GM21786 (cell line): ENCODE data around the gene P2RY12.

ENCODE experiments used
- ATAC-seq: cut with Tn5 transposase; IDR thresholded peaks from one replicate; pipeline ENCODE4 v1.9.1; 2021; ENCODE audit not compliant: unreplicated experiment

The P2RY12 gene

GRCh38 chr3:151307583-151308488, 76.7 kb downstream of the P2RY12 start:
- no peak for ATAC-seq

DNA sequence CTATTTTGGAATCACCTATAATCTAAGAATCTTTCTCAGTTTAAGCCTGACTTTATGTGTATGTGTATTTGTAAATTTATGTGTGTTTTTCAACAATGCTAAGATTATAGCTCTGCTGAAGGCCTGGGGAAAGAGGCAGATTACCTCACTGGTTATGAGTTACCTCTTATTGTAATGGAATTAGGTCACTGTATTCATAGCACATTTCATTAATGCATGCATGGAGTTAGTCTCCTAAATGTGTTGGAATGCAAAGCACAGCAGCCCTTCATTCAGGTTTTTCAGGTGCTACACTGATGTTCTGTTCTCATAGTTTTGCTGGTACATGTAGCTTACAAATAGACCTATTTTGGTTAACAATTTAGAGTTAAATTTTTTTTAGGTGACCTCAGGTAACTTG, 77.4 kb downstream of the P2RY12 start:
- no peak for ATAC-seq

DNA sequence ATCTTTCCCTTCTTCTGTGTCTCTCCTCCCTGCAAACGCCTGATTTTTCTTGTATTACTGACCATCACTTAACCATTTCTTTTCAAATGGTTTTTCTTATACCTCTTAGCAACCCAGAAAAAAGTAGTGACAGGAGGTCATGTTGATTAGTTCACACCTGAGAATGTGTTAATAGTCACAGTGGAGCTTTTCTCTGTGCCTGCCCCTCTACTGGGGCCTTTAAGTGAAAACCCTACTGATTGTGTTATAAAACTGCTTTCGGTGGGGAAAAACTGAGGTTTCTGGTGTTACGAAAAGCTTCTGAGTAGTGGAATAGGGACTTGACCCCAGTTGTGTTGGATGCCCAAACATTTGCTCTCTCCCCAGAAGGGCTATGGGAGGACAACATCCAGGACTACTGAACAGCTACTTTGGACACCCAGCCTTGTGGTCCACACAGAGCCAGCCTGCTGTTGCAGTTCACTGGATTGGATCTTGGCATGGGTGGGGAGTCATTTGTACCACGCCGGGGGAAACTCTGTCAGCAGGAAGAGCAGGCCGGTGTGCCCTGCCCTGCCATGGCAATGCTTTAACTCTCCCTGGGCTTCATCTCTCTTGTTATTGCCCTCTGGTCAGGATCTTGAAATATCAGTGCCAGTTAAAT, 78.3 kb downstream of the P2RY12 start:
- ATAC-seq: no peak

- ATAC-seq: no peak
Measured at GRCh38 chr3:151305775-151306151, 78.8 kb downstream of the P2RY12 start.

DNA sequence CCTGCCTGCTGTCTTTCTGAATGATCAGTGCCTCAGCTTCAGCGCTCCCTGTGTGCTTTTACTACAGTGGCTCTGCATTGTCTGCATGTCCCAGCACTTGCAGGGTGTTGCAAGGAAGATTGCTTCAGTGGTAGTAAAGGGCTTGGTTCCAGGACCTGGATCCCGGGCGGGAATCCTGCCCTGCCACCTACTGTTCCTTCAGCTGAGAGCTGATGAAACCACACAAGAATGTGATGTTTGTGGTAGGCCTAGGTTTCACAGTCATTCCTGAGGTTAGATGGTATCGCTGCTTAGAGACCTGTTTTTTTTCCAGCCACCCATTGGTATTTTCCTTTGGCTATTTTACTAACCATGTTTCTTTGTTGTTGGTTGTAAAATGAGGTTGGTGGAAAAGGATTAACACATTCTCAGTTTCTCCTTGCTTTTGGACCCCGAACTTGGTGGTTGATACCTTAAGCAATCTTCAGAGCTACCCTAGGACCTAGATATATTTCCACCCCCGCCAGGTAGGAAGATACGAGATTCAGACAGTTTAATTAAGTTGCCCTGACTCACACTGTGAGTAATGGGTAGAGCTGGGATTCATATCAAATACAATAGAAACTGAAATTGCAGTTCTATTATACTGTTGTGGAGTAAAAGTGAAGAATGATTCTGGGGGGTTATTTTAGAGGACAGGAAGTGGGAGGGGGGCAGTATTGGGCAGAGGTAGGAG, 79.3 kb downstream of the P2RY12 start:
- ATAC-seq: no peak

DNA sequence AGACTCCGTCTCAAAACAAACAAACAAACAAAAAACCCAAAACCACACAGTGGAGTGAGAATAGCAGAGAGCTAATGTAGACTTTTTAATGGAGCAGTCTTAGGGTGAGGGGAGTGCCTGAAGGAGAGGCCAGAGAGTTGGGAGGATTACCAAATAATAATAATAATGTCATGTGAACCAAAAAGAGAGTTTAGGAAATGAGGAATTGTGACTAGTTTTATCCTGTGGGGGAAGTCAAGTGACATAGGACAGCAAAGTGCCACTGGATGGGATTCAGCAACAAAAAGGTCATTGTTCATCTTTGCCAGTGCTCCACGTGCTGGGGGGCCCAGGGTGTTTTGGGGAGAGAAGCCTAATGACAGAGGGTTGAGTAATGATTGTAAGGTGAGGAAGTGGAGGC, 80.8 kb downstream of the P2RY12 start:
- ATAC-seq: no peak

- no peak for ATAC-seq
Measured at GRCh38 chr3:151301787-151302186, 82.8 kb downstream of the P2RY12 start.

DNA sequence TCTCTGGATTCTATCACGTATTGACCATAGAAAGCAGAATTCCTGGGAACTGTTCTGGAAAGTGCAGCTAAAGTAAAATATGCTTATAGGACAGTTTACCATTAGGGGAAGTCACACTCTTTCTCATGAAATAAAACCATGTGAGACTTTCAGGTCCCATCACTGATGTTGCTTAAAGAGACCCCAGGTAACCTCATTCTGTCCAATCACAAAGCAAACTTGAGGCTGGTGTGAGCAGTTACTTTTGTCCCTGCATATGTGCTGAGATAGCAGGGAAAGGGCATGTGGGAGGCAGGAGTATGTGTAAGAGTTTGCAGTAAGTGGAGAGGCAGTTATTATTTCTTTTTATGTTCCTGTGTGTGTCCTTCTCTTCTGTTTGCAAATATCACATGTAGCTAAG, 84.0 kb downstream of the P2RY12 start:
- no peak for ATAC-seq

DNA sequence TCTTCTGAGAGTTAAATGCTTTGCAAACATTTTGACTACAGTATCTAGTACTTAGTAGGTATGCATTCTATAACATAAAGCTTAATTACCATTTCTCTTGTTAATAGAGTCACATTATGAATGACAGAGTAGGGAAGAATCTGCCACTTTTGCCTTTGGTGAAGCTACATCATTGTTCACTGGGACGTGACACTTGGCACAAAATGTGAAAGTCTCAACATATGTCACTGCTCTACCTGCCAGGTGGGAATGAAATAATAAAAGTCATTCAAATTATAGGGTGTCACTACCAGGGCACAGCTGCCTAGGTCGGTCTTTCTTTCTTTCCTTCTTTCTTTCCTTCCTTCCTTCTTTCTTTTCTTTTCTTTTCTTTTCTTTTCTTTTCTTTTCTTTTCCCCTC, 85.5 kb downstream of the P2RY12 start:
- ATAC-seq: no peak

DNA sequence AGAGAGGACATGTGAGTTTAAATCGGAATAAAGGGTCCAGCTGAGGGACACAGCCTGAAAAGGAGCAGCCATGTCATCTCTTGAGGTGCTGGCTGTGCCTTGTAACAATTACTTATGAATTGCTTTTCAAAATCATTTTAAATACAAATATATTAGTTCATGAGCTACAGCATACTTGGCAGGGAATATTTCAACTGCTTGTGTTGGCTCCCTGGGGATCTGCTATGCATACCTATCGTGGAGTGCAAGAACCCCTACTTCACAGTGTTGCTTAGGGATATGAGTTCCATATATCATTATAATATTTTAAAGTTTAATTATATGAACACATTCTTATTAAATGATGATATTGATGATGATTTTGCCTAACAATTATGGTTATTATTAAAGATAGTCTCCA, 87.1 kb downstream of the P2RY12 start:
- ATAC-seq: no peak

GRCh38 chr3:151296226-151296625, 88.3 kb downstream of the P2RY12 start:
- ATAC-seq: no peak

GRCh38 chr3:151293127-151293526, 91.4 kb downstream of the P2RY12 start:
- no peak for ATAC-seq

- ATAC-seq: no peak
Measured at GRCh38 chr3:151290673-151291072, 93.9 kb downstream of the P2RY12 start.

DNA sequence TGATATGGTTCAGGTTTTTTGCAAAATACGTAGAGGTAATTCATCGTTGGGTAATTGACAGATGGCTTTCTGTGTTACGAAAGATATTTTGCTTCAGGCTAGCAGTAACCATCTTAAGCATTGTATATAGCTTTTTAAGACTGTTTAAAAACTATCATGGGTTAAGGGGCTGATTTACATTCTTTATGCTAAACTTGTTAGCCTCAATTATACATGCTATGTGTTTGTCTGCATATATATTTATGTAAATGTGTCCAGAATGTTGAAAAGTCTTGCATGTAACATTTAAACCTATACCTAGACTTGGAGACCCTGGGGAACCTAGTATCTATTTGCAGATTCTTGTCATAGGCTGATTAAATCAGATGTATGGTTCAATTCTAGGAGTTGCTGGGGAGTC, 95.1 kb downstream of the P2RY12 start:
- no peak for ATAC-seq
